HG03064 (cell line): ENCODE data around the gene IFIT1.
"Not testable (repeated sequence)": the region's sequence is repeated elsewhere in the genome, so short reads cannot be mapped to it uniquely, and the experiment has no call there.

ENCODE experiments used
- ATAC-seq: cut with Tn5 transposase; IDR thresholded peaks from one replicate; pipeline ENCODE4 v1.9.1; 2021; ENCODE audit warnings: low read depth; ENCODE audit not compliant: unreplicated experiment

The IFIT1 gene

DNA sequence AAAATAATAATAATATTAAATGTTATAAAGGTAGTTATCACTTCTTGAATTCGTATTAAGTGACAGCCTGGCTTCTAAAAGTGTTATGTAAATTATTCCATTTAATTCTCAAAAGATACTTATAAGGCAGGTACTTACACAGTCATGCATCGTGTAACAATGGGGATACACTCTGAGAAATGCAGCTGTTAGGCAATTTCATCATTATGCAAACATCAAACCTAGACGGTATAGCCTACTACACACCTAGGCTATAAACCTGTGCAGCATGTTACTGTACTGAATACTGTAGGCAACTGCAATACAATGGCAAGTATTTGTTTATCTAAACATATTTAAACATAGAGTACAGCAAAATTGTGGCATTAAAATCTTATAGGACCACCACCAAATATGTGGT is 1.5 kb downstream of the IFIT1 start:
- ATAC-seq, result no peak

DNA sequence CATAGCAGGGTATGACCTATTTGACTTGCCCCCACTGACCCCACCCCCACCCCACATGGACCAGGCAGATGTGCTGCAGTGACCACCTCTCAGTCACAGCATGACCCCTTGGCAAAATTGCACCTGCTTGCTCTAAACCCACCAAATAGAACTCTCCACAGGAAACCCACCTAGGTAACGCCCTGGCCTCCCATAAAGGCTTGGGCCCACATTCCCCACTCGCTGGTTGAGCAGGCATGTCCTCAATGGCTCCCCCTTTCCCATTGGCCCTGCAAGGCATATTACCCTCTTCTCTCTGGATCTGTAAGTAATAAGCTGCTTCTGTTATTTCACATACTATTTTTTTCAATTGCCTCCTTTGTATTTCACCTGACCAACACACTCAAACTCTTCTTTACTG is 2.7 kb downstream of the IFIT1 start:
- no peak for ATAC-seq

DNA sequence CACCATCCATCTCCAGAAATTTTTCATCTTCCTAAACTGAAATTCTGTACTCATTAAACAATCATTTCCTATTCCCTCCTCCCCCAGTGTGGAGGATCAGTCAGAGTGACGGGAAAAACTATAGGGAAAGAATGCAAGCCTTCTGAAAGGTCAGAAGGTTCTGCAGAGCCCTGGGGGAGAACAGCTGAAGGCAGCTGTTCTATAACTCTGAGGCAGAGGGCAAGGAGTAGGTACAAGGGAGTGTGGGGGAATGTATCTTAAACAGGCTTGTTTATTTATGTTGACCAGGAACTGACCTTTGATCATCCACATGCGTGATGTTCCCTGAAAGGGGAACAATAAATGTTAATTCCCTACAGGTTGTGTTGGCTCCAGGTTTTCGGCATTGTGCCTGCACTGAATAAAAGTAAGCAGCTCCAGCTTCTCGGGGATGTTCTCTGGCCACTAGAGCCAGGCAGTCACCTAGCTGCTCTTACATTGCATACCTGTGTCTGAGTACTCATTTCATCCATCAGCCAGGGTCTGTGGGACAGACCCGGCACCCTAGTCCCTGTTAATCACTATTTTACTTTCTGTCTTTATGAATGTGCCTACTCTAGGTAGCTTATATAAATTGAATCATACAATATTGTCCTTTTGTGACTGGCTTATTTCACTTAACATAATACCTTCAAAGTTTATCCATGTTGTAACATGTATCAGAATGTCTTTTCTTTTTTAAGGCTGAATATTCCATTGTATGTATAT is 5.8 kb downstream of the IFIT1 start:
- ATAC-seq, result no peak

GRCh38 chr10:89399956-89400355 is 7.5 kb downstream of the IFIT1 start:
- ATAC-seq, result no peak

DNA sequence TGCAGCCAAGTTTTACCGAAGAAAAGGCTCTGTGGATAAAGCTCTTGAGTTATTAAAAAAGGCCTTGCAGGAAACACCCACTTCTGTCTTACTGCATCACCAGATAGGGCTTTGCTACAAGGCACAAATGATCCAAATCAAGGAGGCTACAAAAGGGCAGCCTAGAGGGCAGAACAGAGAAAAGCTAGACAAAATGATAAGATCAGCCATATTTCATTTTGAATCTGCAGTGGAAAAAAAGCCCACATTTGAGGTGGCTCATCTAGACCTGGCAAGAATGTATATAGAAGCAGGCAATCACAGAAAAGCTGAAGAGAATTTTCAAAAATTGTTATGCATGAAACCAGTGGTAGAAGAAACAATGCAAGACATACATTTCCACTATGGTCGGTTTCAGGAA is 10.6 kb downstream of the IFIT1 start:
- no peak for ATAC-seq

DNA sequence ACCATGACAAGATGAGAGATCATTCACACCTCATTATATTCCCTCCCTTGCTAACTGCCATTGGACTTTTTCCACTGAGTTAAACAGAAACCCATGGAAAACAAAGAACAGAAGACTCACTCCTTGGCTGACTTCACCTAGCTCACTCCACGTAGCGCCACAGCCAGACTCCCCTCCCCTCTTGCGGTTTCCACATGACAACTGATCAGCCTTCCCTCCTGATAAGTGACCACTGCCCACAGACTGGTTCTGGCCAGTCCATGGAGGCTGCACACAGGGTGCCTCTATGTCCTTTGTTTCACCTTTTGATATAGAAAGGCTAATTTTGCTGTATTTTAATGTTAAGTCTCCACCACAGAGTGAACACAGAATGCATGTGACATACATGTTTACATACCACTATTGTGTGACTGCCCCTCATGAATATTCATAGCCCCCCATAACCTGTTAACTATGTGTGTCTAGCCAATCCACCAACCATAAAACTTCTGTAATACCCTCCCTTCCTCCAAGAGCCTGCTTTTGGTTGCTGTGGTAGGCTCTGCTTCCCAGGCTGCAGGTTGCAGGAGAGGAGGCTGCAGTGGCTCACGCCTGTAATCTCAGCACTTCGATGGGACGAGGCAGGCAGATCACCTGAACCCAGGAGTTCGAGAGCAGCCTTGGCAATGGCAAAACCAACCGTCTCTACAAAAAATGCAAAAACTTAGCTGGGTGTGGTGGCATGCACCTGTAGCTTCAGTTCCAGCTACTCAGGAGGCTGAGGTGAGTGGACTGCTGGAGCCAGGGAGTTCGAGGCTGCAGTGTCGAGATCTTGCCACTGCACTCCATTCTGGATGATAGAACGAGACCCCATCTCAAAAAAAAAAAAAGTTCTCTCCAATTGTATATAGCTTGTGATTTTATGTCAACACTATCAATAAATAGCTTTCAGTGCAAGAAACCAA is 12.0 kb downstream of the IFIT1 start:
- ATAC-seq, result no peak

GRCh38 chr10:89406178-89406577 is 13.8 kb downstream of the IFIT1 start:
- not testable (repeated sequence) for ATAC-seq

GRCh38 chr10:89407792-89408191 is 15.4 kb downstream of the IFIT1 start:
- not testable (repeated sequence) for ATAC-seq

DNA sequence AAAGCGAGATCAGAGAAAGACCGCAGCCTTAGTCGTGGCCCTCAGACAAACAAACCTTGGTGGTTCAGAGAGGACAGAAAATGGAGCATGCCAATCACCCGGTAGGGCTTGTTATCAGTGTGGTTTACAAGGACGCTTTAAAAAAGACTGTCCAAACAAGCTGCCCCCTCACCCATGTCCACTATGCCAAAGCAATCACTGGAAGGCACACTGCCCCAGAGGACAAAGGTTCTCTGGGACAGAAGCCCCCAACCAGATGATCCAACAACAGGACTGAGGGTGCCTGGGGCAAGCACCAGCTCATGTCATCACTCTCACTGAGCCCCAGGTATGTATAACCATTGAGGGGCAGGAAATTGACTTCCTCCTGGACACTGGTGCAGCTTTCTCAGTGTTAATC is 16.9 kb downstream of the IFIT1 start:
- not testable (repeated sequence) for ATAC-seq

GRCh38 chr10:89410551-89410950 is 18.1 kb downstream of the IFIT1 start:
- ATAC-seq, result not testable (repeated sequence)

DNA sequence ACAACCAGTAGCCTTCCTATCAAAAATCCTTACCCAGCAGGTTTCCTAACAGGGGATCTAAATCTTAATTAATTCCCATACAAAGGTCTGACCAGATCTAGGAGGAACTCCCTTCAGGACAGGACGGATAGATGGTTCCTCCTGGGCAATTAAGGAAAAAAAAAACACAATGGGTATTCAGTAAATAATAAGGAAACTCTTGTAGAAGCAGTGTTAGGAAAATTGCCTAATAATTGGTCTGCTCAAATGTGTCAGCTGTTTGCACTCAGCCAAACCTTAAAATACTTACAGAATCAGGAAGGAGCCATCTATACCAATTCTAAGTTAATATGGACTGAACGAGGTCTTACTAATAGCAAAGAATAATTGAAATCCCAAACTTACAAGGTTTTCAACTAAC is 18.7 kb downstream of the IFIT1 start:
- ATAC-seq, result not testable (repeated sequence)

DNA sequence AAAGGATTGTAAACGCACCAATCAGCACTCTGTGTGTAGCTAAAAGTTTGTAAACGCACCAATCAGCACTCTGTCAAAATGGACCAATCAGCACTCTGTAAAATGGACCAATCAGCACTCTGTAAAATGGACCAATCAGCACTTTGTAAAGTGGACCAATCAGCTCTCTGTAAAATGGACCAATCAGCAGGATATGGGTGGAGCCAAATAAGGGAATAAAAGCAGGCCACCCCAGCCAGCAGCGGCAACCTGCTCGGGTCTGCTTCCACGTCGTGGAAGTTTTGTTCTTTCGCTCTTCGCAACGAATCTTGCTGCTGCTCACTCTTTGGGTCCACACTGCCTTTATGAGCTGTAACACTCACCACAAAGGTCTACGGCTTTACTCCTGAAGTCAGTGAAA is 19.9 kb downstream of the IFIT1 start:
- not testable (repeated sequence) for ATAC-seq

DNA sequence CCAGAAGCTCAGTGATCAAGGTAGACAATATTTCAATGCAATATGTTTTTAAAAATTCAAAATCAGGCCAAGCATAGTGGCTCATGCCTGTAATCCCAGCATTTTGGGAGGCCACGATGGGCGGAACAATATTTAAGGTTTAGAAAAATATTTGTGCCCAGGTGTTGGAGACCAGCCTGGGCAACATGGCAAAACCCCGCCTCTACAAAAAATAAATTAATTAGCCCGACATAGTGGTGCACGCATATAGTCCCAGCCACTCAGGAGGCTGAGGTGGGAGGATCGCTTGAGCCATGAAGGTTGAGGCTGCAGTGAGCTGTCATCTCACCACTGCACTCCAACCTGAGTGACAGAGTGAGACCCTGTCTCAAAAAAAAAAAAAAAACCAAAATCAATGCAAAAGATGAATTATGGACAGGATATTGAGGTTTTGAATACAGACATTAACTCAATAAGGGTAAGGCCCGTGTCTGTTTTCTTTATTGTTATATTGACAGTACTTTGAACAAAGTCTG is 21.0 kb downstream of the IFIT1 start:
- ATAC-seq, result no peak

- ATAC-seq, result peak; percentile 59
Observed at GRCh38 chr10:89414146-89414878, 21.9 kb downstream of the IFIT1 start, which contains the start of gene IFIT5. Gene IFIT5 (plus strand): TSS chr10:89414568. CDS start chr10:89414799, 231 bp downstream.

DNA sequence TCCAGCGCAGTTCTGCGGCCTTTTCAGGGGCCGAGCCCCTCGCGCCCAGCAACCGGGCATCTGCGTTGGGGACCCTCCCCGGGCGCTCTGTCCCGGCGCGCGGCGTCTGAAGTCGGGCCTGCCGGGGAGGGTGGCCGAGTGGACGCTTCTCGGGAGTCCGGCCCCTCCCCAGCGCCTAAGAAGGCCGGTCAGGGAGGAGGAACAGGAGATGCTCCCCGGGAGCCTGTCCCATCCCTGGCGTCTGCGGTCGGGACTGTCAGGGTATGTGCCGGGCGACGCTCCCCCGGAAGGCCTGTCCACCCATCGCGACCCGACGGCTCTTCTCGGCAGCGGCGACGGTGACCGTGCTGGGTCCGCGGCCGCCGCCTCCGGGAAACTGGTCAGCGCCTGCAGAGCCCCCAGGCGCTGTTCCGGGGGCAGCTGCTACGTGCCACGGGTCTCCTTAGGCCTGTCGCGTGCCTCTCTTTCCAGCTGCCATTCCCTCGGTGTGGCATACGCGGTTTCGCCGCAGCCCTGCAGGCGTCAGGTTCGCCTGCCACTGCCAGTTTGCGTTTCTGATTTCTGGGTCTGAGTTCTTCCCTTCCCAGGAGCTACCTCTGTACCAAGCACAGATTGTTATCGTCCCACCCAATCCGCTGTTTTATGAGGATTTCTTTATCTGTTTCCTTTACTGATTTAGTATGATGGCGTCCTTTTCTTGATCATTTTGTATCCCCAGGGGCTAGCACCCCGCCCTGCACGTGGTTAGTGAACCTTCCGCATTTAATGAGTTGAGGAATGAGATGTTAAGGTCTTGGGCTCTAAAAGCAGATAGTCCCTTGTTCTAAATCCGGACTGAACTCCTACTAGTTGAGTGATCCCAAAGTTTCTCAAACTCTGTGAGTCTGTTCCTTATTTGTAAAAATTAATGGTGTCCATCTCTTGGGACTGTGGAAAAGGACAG is 22.7 kb downstream of the IFIT1 start:
- ATAC-seq, result peak; percentile 43

DNA sequence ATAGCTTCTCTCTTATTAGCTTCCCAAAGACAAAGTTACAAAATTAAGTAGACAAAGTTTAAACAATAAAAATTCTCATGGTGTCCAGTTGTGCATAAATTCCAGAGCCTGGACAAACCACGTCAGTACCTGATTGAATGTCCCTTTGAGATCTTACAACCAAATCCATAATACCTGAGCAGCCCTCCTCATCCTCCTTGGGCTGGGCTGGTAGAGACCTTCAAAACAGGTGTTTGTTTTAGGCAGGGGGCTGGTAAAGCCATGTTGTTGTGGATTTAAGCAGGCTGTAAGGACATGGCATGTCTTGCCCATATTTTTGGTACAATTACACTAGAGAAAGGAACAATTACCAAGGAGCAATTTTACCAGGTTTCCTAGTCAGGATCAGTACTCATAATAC is 24.0 kb downstream of the IFIT1 start:
- ATAC-seq, result no peak

- no peak for ATAC-seq
Observed at GRCh38 chr10:89419548-89419947, 27.1 kb downstream of the IFIT1 start.

GRCh38 chr10:89421018-89421476 is 28.6 kb downstream of the IFIT1 start:
- ATAC-seq, result no peak

DNA sequence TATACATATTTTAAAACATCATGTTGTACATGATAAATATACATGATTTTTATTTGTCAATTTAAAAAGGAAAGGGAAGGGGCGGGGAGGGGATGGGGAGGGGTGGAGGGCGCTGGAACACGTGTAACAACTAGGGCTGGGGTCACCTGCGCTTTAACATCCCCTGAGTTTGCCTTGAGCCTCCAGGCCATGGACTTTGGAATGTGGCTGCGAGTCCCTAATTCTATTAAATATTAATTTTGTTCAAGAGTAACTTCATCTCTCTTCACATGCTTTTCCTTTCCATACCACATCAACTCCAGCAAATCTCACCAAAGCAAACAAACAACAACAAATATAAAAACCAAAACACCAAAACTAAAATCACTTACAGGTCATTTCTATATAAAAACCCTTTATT is 32.6 kb downstream of the IFIT1 start:
- no peak for ATAC-seq
